ENCODE data around the gene ZSCAN26.

ZSCAN26 gene

GRCh38 chr6:28266962-28267694, at the start of gene ZSCAN26:
Gene ZSCAN26, plus strand, starts transcription at chr6:28267143. Its CDS starts 4,777 bp downstream, at chr6:28271920.
- FAIRE-seq = no peak
- peak; percentile 50 for DNase-seq (ENCODE audit: low spot score)

- DNase-seq (ENCODE audit: low spot score) (no peak), FAIRE-seq (no peak)
Measured at GRCh38 chr6:28217890-28218289, 49.1 kb upstream of the ZSCAN26 start.

GRCh38 chr6:28218312-28219248, 48.4 kb upstream of the ZSCAN26 start:
- DNase-seq (ENCODE audit: low spot score) (peak; percentile 42), FAIRE-seq (no peak)

- DNase-seq (ENCODE audit: low spot score) = no peak
- FAIRE-seq = no peak
Measured at GRCh38 chr6:28220257-28221133, 46.4 kb upstream of the ZSCAN26 start.

- DNase-seq (ENCODE audit: low spot score) (no peak), FAIRE-seq (no peak)
Measured at GRCh38 chr6:28224131-28225055, 42.5 kb upstream of the ZSCAN26 start.

- FAIRE-seq (peak; percentile 71), DNase-seq (ENCODE audit: low spot score) (peak; percentile 84)
Measured at GRCh38 chr6:28225056-28225834, 41.7 kb upstream of the ZSCAN26 start, which contains the start of gene ZSCAN9. Gene ZSCAN9, plus strand, starts transcription at chr6:28225275. Its CDS starts 1,810 bp downstream, at chr6:28227085.

- DNase-seq (ENCODE audit: low spot score) = no peak
- no peak for FAIRE-seq
Measured at GRCh38 chr6:28226460-28226859, 40.5 kb upstream of the ZSCAN26 start.

GRCh38 chr6:28232785-28233184, 34.2 kb upstream of the ZSCAN26 start:
- no peak for FAIRE-seq

GRCh38 chr6:28235912-28236452, 31.0 kb upstream of the ZSCAN26 start:
- FAIRE-seq = no peak
- DNase-seq (ENCODE audit: low spot score) = no peak

More at GRCh38 chr6:28232785-28233184, 34.2 kb upstream of the ZSCAN26 start:
- DNase-seq (ENCODE audit: low spot score) = no peak

GRCh38 chr6:28239636-28240035, 27.3 kb upstream of the ZSCAN26 start:
- FAIRE-seq = no peak
- DNase-seq (ENCODE audit: low spot score) = no peak

- no peak for FAIRE-seq
- DNase-seq (ENCODE audit: low spot score) = no peak
Measured at GRCh38 chr6:28240471-28240870, 26.5 kb upstream of the ZSCAN26 start.

- DNase-seq (ENCODE audit: low spot score) = no peak
- FAIRE-seq = no peak
Measured at GRCh38 chr6:28243946-28244345, 23.0 kb upstream of the ZSCAN26 start.

- no peak for DNase-seq (ENCODE audit: low spot score)
- no peak for FAIRE-seq
Measured at GRCh38 chr6:28245206-28245941, 21.6 kb upstream of the ZSCAN26 start.

GRCh38 chr6:28248916-28249315, 18.0 kb upstream of the ZSCAN26 start:
- FAIRE-seq (no peak), DNase-seq (ENCODE audit: low spot score) (no peak)

GRCh38 chr6:28250747-28251146, 16.2 kb upstream of the ZSCAN26 start:
- FAIRE-seq = no peak
- DNase-seq (ENCODE audit: low spot score) = no peak

- no peak for FAIRE-seq
- DNase-seq (ENCODE audit: low spot score) = no peak
Measured at GRCh38 chr6:28251661-28252008, 15.3 kb upstream of the ZSCAN26 start.

GRCh38 chr6:28252009-28252975, 14.7 kb upstream of the ZSCAN26 start, which contains the start of gene ZKSCAN4:
Gene ZKSCAN4, minus strand, starts transcription at chr6:28252269. Its CDS starts 289 bp downstream, at chr6:28251980.
- DNase-seq (ENCODE audit: low spot score) (peak; percentile 70), FAIRE-seq (no peak)

Measured in RCC 7860 (cell line).